Thyroid gland (tissue), 4 donors: Measurements from ENCODE around the gene USP17L25.
"Not testable (repeated sequence)": the region's sequence is repeated elsewhere in the genome, so short reads cannot be mapped to it uniquely, and the experiment has no call there.

ENCODE experiments used
- POLR2A ChIP-seq, 2 donors: fragments of 450-650 bp; IDR thresholded peaks; one replicate each; pipeline ENCODE4 v1.6.1; 2017; ENCODE audit warnings: antibody characterized with exemption in 2 of 2, mild to moderate bottlenecking in 2 of 2, moderate library complexity in 1 of 2
- TF ChIP-seq, protein P1 (sequence below), 6 experiments: fragments of 200-600 bp in 3 of 6; fragments of 450-650 bp in 3 of 6; sonication (generic) in 3 of 6; IDR thresholded peaks; one replicate each; pipeline ENCODE4 v1.5.1; 2016 to 2019; ENCODE audit warnings: antibody characterized with exemption in 6 of 6, mild to moderate bottlenecking in 2 of 6, inconsistent platforms in 1 of 6, moderate library complexity in 1 of 6

DNA sequence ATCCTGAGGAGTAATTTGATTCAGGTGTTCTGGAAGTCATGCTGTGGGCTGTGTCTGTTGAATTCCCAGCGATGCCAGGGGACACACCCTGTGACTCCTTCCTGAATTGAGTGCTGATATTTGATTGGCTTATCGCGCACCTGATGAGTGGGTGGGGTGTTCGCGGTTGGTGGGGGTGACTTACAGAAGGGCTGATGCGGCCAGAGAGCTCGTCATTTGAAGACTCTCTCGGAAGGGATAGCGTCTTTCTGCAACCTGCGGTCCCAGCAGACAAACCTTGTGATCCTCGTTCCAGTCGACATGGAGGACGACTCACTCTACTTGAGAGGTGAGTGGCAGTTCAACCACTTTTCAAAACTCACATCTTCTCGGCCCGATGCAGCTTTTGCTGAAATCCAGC, 14.1 kb downstream of the USP17L25 start, which contains the start of gene USP17L27:
- TF ChIP-seq, protein P1, sequence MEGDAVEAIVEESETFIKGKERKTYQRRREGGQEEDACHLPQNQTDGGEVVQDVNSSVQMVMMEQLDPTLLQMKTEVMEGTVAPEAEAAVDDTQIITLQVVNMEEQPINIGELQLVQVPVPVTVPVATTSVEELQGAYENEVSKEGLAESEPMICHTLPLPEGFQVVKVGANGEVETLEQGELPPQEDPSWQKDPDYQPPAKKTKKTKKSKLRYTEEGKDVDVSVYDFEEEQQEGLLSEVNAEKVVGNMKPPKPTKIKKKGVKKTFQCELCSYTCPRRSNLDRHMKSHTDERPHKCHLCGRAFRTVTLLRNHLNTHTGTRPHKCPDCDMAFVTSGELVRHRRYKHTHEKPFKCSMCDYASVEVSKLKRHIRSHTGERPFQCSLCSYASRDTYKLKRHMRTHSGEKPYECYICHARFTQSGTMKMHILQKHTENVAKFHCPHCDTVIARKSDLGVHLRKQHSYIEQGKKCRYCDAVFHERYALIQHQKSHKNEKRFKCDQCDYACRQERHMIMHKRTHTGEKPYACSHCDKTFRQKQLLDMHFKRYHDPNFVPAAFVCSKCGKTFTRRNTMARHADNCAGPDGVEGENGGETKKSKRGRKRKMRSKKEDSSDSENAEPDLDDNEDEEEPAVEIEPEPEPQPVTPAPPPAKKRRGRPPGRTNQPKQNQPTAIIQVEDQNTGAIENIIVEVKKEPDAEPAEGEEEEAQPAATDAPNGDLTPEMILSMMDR (IDR thresholded peaks at IDR 0.05): not testable (repeated sequence)
- not testable (repeated sequence) for TF ChIP-seq POLR2A (IDR thresholded peaks at IDR 0.05)
